Trophoblast cell (in vitro differentiated cells and primary cell): ENCODE data around the gene PAXX.

Experiments used
- DNase-seq, 2 donors: peaks; one replicate each; pipeline ENCODE4 v3.0.0-alpha.2; 2016
- H2AFZ ChIP-seq: 2 replicates; pipeline ENCODE4 v1.6.1; 2013; ENCODE audit warnings: low read length, moderate library complexity, mild to moderate bottlenecking; ENCODE audit not compliant: insufficient read depth, poor library complexity
- H2AK5ac ChIP-seq: 2 replicates; pipeline ENCODE4 v1.6.1; 2013; ENCODE audit warnings: mild to moderate bottlenecking, low read length
- H2BK120ac ChIP-seq: 2 replicates; pipeline ENCODE4 v1.6.1; 2013; ENCODE audit warnings: low read length, mild to moderate bottlenecking, moderate library complexity; ENCODE audit not compliant: insufficient read depth, poor library complexity
- H2BK12ac ChIP-seq: 2 replicates; pipeline ENCODE4 v1.6.1; 2013; ENCODE audit warnings: mild to moderate bottlenecking, low read length, moderate library complexity
- H2BK5ac ChIP-seq: 2 replicates; pipeline ENCODE4 v1.6.1; 2013; ENCODE audit warnings: low read length, low read depth, moderate library complexity, mild to moderate bottlenecking; ENCODE audit not compliant: poor library complexity
- H3K14ac ChIP-seq: 2 replicates; pipeline ENCODE4 v1.6.1; 2013; ENCODE audit warnings: mild to moderate bottlenecking, low read length
- H3K18ac ChIP-seq: 2 replicates; pipeline ENCODE4 v1.6.1; 2013; ENCODE audit warnings: mild to moderate bottlenecking, low read length
- H3K23ac ChIP-seq: 2 replicates; pipeline ENCODE4 v1.6.1; 2013; ENCODE audit warnings: low read length
- H3K27ac ChIP-seq: 2 replicates; pipeline ENCODE4 v1.5.1; 2013; ENCODE audit warnings: low read depth, mild to moderate bottlenecking, inconsistent platforms, low read length, moderate library complexity
- H3K27me3 ChIP-seq: 2 replicates; pipeline ENCODE4 v1.6.1; 2013; ENCODE audit warnings: inconsistent platforms, mild to moderate bottlenecking, low read length, moderate library complexity; ENCODE audit not compliant: insufficient read depth
- H3K36me3 ChIP-seq, 2 experiments: 1 replicate in 1 of 2; 2 replicates in 1 of 2; pipeline ENCODE4 v1.6.1; 2013; ENCODE audit warnings: low read length in 2 of 2, mild to moderate bottlenecking in 2 of 2, moderate library complexity in 1 of 2; ENCODE audit not compliant: insufficient read depth in 2 of 2, control insufficient read depth in 1 of 2
- H3K4ac ChIP-seq: 2 replicates; pipeline ENCODE4 v1.6.1; 2013; ENCODE audit warnings: low read depth, mild to moderate bottlenecking, low read length, moderate library complexity
- H3K4me1 ChIP-seq, 2 experiments: 1 replicate in 1 of 2; 2 replicates in 1 of 2; pipeline ENCODE4 v1.6.1; 2013; ENCODE audit warnings: low read length in 2 of 2, mild to moderate bottlenecking in 2 of 2, moderate library complexity in 1 of 2; ENCODE audit not compliant: insufficient read depth in 2 of 2, control insufficient read depth in 1 of 2
- H3K4me2 ChIP-seq: 2 replicates; pipeline ENCODE4 v1.6.1; 2013; ENCODE audit warnings: inconsistent platforms, mild to moderate bottlenecking, low read length, moderate library complexity
- H3K4me3 ChIP-seq: 2 replicates; pipeline ENCODE4 v1.5.1; 2013; ENCODE audit warnings: mild to moderate bottlenecking, low read depth, low read length, inconsistent platforms
- H3K79me1 ChIP-seq: one replicate; pipeline ENCODE4 v1.6.1; 2013; ENCODE audit warnings: low read length
- H3K79me2 ChIP-seq: 2 replicates; pipeline ENCODE4 v1.6.1; 2013; ENCODE audit warnings: low read length, mild to moderate bottlenecking; ENCODE audit not compliant: control insufficient read depth, insufficient read depth, poor library complexity
- H3K9ac ChIP-seq: 2 replicates; pipeline ENCODE4 v1.6.1; 2013; ENCODE audit warnings: mild to moderate bottlenecking, low read length
- H3K9me3 ChIP-seq: 2 replicates; pipeline ENCODE4 v1.6.1; 2013; ENCODE audit warnings: low read depth, mild to moderate bottlenecking, control low read depth, inconsistent platforms, low read length; ENCODE audit not compliant: insufficient read depth
- H4K12ac ChIP-seq: 2 replicates; pipeline ENCODE4 v1.6.1; 2013; ENCODE audit warnings: low read depth, mild to moderate bottlenecking, low read length, moderate library complexity
- H4K8ac ChIP-seq: 2 replicates; pipeline ENCODE4 v1.6.1; 2013; ENCODE audit warnings: low read depth, mild to moderate bottlenecking, low read length, moderate library complexity
- H4K91ac ChIP-seq: one replicate; pipeline ENCODE4 v1.6.1; 2013; ENCODE audit warnings: low read depth, mild to moderate bottlenecking, low read length, moderate library complexity
- WGBS: extraction: QIAGEN DNeasy Blood & Tissue Kit; methylation state at CpG from one replicate; pipeline ENCODE4 v1.1.7; 2013; ENCODE audit warnings: missing lambda C conversion rate; ENCODE audit not compliant: insufficient read length, insufficient coverage; ENCODE audit errors: extremely low coverage; 5-methylcytosine and 5-hydroxymethylcytosine counted together

The PAXX gene

DNA sequence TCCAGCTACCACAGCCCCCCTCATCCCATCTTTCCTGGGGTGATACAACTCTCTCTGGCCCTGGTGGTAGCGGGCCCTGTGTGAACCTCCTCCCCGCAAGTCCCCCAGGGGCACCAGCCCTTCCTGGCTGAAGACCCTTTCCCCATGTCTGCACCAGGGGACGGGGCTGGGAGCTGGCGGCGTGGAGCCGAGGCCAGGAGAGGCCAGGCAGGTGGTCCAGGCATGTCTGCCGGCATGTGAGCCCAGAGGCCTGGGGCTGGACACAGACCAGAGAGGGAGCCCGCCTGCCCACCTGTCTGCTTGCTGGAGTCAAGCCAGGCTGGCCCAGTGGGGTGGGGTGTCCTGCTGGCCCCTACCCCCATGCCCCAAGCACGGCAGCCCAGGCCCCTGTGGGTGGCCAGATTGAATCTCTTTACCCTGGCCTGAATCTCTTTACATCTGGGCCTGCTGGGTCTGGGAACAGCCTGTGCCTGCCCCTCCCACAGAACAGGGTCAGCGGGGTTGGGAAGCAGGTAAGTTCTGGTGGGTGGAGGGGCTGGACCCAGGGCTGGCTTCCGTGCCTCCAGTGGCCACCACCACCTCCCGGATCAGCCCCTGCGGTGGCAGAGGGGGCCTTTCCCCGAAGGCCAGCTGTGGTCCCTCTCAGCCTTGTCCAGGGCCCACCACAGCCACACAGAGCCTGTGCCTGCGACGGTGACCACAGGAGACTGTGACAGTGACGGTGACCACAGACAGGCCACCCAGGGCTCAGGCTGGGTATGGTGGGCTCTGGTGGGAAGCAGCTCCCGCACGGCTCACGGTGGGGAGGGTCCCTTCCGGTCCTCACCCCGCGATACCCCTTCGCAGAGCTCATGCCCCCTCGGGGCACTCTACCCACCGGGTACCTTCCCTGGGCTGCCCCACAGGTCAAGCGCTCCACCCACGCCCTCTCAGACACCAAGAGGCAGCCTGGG is 33.0 kb upstream of the PAXX start:
- no peaks in the 10 kb centered on the region for H3K36me3 ChIP-seq
- H3K14ac ChIP-seq = no peak overlapping the region
- no peak overlapping the region for H2BK12ac ChIP-seq
- no peak overlapping the region for H2BK120ac ChIP-seq
- H2BK5ac ChIP-seq = no peak overlapping the region
- no peaks in the 10 kb centered on the region for H3K79me2 ChIP-seq
- no peak overlapping the region for H3K18ac ChIP-seq
- no CpG with 5 or more reads among the region's 28 CpGs for WGBS
- H3K27ac ChIP-seq = no peak overlapping the region
- no peaks in the 10 kb centered on the region for H3K27me3 ChIP-seq
- peak overlapping the region; percentile 40 for H4K91ac ChIP-seq
- H3K4me2 ChIP-seq = no peak overlapping the region
- DNase-seq = no peak
- H3K9ac ChIP-seq = no peak overlapping the region
- no peak overlapping the region for H3K4ac ChIP-seq
- H3K9me3 ChIP-seq = peaks cover 12% of the 10 kb centered on the region
- H4K12ac ChIP-seq = no peak overlapping the region
- H4K8ac ChIP-seq = no peak overlapping the region
- no peak overlapping the region for H2AFZ ChIP-seq
- H2AK5ac ChIP-seq = no peak overlapping the region
- no peak overlapping the region for H3K23ac ChIP-seq
- peaks cover 3% of the 10 kb centered on the region in 2 experiments for H3K4me1 ChIP-seq
- no peak overlapping the region for H3K4me3 ChIP-seq
- peaks cover 12% of the 10 kb centered on the region for H3K79me1 ChIP-seq

DNA sequence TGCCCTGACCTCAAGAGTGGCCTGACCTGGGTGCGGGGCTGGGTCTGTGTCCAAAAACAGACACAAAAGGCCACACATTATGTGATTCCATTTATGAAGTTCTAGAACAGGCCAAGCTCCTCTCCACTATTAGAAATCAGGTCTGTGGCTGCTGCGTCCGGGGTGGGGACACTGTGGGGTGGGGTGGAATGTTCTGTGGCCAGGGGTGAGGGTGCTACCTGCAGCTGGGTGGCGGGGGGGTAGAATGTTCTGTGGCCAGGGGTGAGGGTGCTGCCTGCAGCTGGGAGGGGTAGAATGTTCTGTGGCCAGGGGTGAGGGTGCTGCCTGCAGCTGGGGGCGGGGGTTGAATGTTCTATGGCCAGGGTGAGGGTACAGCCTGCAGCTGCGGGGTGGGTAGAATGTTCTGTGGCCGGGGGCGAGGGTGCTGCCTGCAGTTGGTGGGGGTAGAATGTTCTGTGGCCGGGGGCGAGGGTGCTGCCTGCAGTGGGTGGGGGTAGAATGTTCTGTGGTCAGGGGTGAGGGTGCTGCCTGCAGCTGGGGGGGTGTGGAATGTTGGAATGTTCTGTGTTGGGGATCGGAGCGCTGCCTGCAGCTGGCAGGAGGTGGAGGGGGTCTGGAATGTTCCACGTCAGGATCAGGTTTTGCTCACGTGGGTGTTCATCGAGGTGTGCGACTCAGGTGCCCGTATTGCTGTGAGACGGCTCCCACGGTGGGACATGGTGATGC is 31.8 kb upstream of the PAXX start:
- Histone ChIP-seq H3K18ac (no peak overlapping the region), H2BK120ac (no peak overlapping the region), H3K4me1 (peaks cover 3% of the 10 kb centered on the region in 2 experiments), H4K12ac (no peak overlapping the region), H3K79me1 (peaks cover 12% of the 10 kb centered on the region), H3K27me3 (no peaks in the 10 kb centered on the region), H3K9ac (no peak overlapping the region), H4K8ac (no peak overlapping the region), H2BK12ac (no peak overlapping the region), H3K14ac (no peak overlapping the region), H2AFZ (no peak overlapping the region), H3K23ac (no peak overlapping the region), H2BK5ac (no peak overlapping the region), H3K36me3 (no peaks in the 10 kb centered on the region), H3K9me3 (peaks cover 10% of the 10 kb centered on the region), H3K4ac (no peak overlapping the region), H3K79me2 (no peaks in the 10 kb centered on the region), H3K4me3 (no peak overlapping the region), H3K4me2 (no peak overlapping the region), H4K91ac (peak overlapping the region; percentile 40), H2AK5ac (no peak overlapping the region), H3K27ac (no peak overlapping the region)
- DNase-seq = peak in 1 of 2 donors; percentile 17
- WGBS = no CpG with 5 or more reads among the region's 19 CpGs

DNA sequence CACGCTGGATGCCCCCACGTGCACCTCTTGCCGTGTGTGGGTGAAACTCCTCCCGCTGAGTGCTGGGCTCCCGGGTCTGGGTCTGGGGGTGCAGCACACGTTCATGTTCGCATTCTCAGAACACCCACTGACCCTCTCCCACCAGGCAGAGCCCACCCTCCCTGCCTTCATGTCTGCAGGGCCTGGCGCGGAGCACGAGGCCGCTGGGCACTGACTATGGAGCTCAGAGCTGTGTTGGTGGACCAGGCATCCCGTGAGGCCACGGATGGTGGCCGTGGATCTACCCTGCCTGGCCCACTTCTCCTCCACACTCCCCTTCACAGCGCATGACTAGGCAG is 31.3 kb upstream of the PAXX start:
- H3K9ac ChIP-seq = no peak overlapping the region
- no peak overlapping the region for H2BK5ac ChIP-seq
- H2BK120ac ChIP-seq = no peak overlapping the region
- H3K79me1 ChIP-seq = peaks cover 12% of the 10 kb centered on the region
- H4K12ac ChIP-seq = no peak overlapping the region
- no peak overlapping the region for H4K8ac ChIP-seq
- H3K14ac ChIP-seq = no peak overlapping the region
- no CpG with 5 or more reads among the region's 15 CpGs for WGBS
- no peak overlapping the region for H3K27ac ChIP-seq
- H2BK12ac ChIP-seq = no peak overlapping the region
- H2AK5ac ChIP-seq = no peak overlapping the region
- H3K79me2 ChIP-seq = no peaks in the 10 kb centered on the region
- peaks cover 3% of the 10 kb centered on the region in 2 experiments for H3K4me1 ChIP-seq
- H3K18ac ChIP-seq = no peak overlapping the region
- no peak overlapping the region for H3K23ac ChIP-seq
- no peak overlapping the region for H3K4me2 ChIP-seq
- DNase-seq = no peak
- no peak overlapping the region for H3K4me3 ChIP-seq
- no peak overlapping the region for H2AFZ ChIP-seq
- H3K36me3 ChIP-seq = no peaks in the 10 kb centered on the region
- peak overlapping the region; percentile 4 for H4K91ac ChIP-seq
- no peak overlapping the region for H3K4ac ChIP-seq
- H3K27me3 ChIP-seq = no peaks in the 10 kb centered on the region
- H3K9me3 ChIP-seq = peaks cover 10% of the 10 kb centered on the region

DNA sequence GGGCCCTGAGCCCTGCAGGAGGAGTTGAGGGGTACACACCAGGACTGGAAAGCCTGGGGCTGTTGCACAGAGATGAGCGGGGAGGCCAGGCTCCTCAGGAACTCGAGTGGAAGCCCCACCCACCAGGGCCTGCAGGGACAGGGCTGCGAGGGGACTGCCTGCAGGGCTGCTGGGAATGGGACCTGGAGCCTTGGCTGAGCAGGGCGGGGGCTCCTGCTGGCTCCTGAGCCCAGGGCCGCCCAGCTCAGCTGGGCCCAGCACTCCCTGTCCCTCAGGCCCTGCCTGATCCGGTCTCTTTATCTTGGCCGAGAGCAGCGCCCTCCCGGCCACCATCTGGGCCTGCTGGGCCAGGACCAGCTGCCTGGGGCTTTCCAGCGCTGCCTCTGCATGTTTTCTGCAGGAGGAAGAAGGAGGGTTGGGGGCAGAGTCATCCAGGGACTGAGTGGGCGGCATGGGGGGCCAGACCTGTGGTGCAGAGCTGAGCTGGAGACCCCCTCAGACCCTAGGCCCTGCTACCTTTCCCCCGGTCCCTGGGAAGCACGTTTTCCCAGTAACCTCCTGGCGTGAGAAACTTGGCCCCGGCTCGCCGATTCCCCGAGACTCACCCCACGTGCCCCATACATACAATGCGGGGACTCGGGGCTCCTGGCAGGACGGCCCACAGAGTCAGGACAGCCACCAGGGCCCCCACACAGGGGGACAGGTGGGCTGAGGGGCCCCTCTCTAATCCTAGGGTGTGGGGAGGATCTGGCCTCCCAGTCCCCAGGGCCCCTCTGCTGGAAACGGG is 30.8 kb upstream of the PAXX start:
- H3K4ac ChIP-seq = no peak overlapping the region
- H4K91ac ChIP-seq = peak overlapping the region; percentile 88
- H3K14ac ChIP-seq = peak overlapping the region; percentile 31
- H2BK120ac ChIP-seq = peak overlapping the region; percentile 87
- no peaks in the 10 kb centered on the region for H3K79me2 ChIP-seq
- peak; percentile 41 to 45 for DNase-seq
- H3K4me3 ChIP-seq = no peak overlapping the region
- H3K79me1 ChIP-seq = peaks cover 12% of the 10 kb centered on the region
- peaks cover 3% of the 10 kb centered on the region in 2 experiments for H3K4me1 ChIP-seq
- no CpG with 5 or more reads among the region's 23 CpGs for WGBS
- H3K27me3 ChIP-seq = no peaks in the 10 kb centered on the region
- no peak overlapping the region for H3K18ac ChIP-seq
- H3K36me3 ChIP-seq = no peaks in the 10 kb centered on the region
- H3K27ac ChIP-seq = no peak overlapping the region
- no peak overlapping the region for H3K9ac ChIP-seq
- H2AK5ac ChIP-seq = no peak overlapping the region
- H3K23ac ChIP-seq = no peak overlapping the region
- peak overlapping the region; percentile 45 for H4K12ac ChIP-seq
- H3K9me3 ChIP-seq = peaks cover 9% of the 10 kb centered on the region
- no peak overlapping the region for H3K4me2 ChIP-seq
- H2BK12ac ChIP-seq = no peak overlapping the region
- no peak overlapping the region for H2AFZ ChIP-seq
- H4K8ac ChIP-seq = peak overlapping the region; percentile 17
- H2BK5ac ChIP-seq = peak overlapping the region; percentile 38
